C4-2B (cell line): ENCODE measurements around the gene OLFML2A.

Experiments used
- ZFX ChIP-seq: fragments of 450-650 bp; IDR thresholded peaks from 2 replicates; pipeline ENCODE4 v1.6.1; 2017
- TF ChIP-seq, protein P1 (sequence below): fragments of 450-650 bp; conservative IDR thresholded peaks from 2 replicates; pipeline ENCODE4 v1.5.1; 2017; ENCODE audit warnings: mild to moderate bottlenecking

DNA sequence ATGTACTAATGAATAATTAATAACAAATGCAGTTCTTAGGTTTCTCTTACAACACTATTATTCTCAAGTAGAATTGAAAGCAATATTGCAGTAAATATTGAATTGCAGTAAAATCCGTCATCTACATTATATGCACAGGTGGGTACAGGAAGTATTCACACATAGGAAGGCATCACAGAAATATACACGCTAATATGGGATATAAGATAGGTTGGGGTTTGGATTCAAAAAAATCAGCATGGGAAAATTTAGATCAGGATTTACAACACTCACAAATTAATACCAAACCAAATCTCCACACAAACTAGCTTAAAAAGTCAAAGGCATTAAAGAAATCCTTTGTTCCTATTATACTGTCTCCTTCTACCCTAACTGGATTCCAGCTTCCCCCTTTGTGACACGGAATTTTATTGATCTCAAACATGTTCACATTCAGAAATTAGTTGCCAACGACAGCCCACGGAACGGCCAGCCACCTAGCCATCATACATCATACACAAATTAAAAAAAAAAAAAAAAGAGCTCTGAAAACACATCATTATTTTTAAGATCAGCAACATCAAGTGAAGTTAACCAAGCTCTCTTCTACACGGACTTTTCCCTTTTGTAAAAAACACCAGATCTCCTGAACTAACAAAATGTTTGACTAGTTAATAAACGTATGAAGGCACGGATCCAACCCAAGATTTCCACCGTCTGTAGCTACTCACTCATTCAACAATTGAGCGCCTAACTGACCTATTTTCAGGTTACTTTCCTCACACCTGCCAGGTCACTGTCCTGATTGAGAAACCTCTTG is 8.0 kb upstream of the OLFML2A start:
- TF ChIP-seq, protein P1, sequence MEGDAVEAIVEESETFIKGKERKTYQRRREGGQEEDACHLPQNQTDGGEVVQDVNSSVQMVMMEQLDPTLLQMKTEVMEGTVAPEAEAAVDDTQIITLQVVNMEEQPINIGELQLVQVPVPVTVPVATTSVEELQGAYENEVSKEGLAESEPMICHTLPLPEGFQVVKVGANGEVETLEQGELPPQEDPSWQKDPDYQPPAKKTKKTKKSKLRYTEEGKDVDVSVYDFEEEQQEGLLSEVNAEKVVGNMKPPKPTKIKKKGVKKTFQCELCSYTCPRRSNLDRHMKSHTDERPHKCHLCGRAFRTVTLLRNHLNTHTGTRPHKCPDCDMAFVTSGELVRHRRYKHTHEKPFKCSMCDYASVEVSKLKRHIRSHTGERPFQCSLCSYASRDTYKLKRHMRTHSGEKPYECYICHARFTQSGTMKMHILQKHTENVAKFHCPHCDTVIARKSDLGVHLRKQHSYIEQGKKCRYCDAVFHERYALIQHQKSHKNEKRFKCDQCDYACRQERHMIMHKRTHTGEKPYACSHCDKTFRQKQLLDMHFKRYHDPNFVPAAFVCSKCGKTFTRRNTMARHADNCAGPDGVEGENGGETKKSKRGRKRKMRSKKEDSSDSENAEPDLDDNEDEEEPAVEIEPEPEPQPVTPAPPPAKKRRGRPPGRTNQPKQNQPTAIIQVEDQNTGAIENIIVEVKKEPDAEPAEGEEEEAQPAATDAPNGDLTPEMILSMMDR = no peak
- no peak for TF ChIP-seq ZFX
